ENCODE measurements around the gene PDE10A.

The PDE10A gene

DNA sequence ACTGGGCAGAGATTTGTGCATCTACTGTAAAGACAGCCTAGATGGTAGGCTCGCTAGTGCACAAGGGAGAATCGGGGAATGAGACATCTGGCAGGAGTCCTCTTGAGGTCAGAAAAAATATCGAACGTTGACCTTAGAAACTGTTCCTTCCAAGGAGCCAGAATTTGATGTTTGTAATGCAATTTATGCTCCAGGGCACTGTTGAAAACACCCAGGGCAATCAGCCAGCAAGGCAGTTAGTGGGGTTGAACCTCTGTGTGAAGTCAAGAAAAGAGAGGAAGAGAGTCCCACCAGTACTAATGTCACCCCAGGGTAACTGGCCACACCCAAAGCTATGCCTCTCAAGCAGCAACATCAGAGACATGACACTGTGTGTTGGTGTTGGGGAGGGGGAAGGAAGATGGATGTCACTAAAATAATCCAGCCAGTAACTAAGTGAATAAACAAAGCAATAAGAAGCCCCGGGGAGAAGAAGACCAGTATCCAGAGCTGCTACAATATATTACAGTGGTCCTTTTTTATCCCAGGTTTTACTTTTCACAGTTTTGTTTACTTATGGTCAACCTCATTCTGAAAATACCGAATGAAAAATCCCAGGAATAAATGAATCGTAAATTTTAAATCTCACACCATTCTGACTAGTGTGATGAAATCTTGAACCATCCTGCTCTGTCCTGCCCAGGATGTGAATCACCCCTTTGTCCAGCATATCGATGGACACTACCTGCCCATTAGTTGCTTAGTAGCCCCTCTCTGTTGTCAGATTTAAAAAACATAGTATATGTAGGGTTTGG is 32.9 kb upstream of the PDE10A start:
- no peaks in the 10 kb centered on the region for H3K27me3 ChIP-seq (ENCODE audit: insufficient read depth, low read length)
- no peak overlapping the region for H2AFZ ChIP-seq (ENCODE audit: low read length, unreplicated experiment)

DNA sequence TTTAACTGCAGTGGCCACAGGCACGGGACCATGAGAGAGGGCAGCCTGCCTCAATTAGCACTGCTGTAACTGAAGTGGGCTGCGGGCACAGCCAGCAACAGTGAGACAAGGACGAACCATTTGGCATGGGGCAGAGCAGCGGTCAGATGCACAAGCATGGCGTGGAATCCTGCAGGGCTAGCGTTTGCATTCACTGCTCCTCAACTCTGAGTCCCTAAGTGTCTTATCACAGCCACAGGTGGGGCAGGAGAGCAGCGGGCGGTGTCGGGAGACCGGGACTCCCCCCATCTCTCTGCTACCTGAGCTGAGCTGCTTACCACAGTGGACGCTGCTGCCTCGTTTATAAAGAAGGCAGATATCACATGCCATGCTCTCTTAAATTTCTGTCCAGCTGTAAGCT is 31.3 kb upstream of the PDE10A start:
- Histone ChIP-seq H3K36me3 (ENCODE audit: insufficient read depth, low read length) (no peaks in the 10 kb centered on the region), H2AFZ (ENCODE audit: low read length, unreplicated experiment) (no peak overlapping the region), H3K4me3 (ENCODE audit: low read depth, low read length) (no peak overlapping the region), H3K4me1 (ENCODE audit: control insufficient read depth, insufficient read depth, low read length, unreplicated experiment) (no peaks in the 10 kb centered on the region), H3K27ac (ENCODE audit: low read depth, low read length) (no peak overlapping the region), H3K27me3 (ENCODE audit: insufficient read depth, low read length) (no peaks in the 10 kb centered on the region), H3K79me2 (ENCODE audit: control insufficient read depth, insufficient read depth, low read length, unreplicated experiment) (no peaks in the 10 kb centered on the region)

More for the DNA sequence above, 32.9 kb upstream of the PDE10A start:
- Histone ChIP-seq H3K36me3 (ENCODE audit: insufficient read depth, low read length) (no peaks in the 10 kb centered on the region), H3K79me2 (ENCODE audit: control insufficient read depth, insufficient read depth, low read length, unreplicated experiment) (no peaks in the 10 kb centered on the region), H3K4me1 (ENCODE audit: control insufficient read depth, insufficient read depth, low read length, unreplicated experiment) (no peaks in the 10 kb centered on the region), H3K27ac (ENCODE audit: low read depth, low read length) (no peak overlapping the region), H3K4me3 (ENCODE audit: low read depth, low read length) (no peak overlapping the region)

DNA sequence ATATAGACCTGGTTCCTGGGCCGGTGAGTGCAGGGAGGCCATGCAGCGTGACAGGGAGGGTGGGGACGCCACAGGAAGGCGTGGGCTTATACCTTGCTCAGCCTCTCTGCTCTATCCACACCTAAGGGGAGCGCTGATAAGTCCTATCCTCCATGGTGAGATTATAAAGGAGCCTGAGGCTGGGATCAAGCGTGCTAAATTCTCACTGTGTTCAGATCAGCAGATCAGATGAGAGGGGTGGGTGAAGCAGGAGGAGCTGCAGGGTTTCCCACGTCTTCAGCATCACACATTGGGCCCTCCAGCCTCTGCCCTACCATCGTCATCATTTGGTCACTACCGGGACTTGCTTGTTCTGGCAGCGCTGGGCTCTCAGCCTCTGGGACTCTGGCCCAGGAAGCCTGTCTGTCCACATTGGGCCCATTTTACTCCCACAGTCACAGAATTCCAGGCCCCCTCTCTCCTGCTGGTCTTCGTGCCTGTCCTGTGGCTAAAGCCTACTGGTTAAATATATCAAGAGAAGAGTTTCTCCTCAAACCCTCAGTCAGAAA is 29.1 kb upstream of the PDE10A start:
- Histone ChIP-seq H3K27ac (ENCODE audit: low read depth, low read length) (no peak overlapping the region), H3K4me1 (ENCODE audit: control insufficient read depth, insufficient read depth, low read length, unreplicated experiment) (no peaks in the 10 kb centered on the region), H3K79me2 (ENCODE audit: control insufficient read depth, insufficient read depth, low read length, unreplicated experiment) (no peaks in the 10 kb centered on the region), H3K27me3 (ENCODE audit: insufficient read depth, low read length) (no peaks in the 10 kb centered on the region), H3K4me3 (ENCODE audit: low read depth, low read length) (no peak overlapping the region), H3K36me3 (ENCODE audit: insufficient read depth, low read length) (no peaks in the 10 kb centered on the region), H2AFZ (ENCODE audit: low read length, unreplicated experiment) (no peak overlapping the region)

DNA sequence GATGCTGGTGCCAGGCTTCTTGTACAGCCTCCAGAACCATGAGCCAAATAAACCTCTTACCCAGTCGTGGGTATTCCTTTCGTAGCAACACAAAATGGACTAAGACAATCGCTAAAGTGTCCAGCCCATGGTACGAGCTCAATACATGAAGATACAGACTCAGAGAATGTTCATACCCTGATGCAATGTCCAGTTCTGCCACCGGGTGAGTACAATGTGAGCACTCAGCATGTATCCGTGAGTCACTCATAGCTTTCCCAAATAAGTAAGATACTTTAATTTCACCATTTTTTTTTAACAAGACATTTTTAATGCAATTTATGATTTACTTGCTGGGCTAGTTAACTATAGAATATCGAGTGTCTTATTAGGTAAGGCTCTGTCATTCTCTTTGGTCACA is 26.7 kb upstream of the PDE10A start:
- Histone ChIP-seq H3K27me3 (ENCODE audit: insufficient read depth, low read length) (no peaks in the 10 kb centered on the region), H2AFZ (ENCODE audit: low read length, unreplicated experiment) (no peak overlapping the region), H3K27ac (ENCODE audit: low read depth, low read length) (no peak overlapping the region), H3K79me2 (ENCODE audit: control insufficient read depth, insufficient read depth, low read length, unreplicated experiment) (no peaks in the 10 kb centered on the region), H3K4me1 (ENCODE audit: control insufficient read depth, insufficient read depth, low read length, unreplicated experiment) (no peaks in the 10 kb centered on the region), H3K36me3 (ENCODE audit: insufficient read depth, low read length) (no peaks in the 10 kb centered on the region), H3K4me3 (ENCODE audit: low read depth, low read length) (no peak overlapping the region)

DNA sequence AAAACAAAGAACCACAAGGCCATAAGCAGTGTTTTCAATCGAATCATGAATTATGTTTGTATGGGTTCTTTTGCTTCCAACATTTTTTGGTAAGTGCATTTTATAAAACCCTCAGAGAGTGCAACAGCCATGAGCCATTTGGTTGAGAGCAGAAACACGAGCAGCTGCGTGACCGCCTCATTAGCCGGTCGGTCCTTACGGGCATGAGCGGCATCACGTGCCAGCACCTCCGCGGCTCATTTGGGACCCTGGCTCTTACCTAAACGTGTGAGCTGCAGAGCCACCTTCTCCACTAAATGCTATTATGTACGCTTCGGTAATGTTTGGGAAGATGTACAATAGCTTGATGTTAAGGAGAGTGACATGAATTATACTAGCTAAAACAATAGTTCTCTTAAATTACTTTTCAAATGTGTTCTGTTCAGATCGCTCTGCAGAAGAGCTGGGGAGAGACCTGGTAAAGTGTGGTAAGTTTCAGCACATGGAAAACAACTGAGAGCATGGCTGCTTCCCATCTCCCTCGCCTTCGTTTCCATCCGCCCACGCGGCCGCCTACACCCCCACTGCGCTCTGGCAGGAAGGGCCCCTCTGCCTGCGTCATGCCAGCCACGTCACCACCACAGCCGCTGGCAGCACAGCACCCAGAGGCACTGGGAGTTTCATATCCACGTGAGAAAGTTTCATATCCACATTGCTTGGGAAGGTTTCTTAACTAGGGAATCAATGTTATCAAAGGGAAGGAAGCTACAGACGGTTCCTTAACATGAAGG is 23.7 kb upstream of the PDE10A start:
- H3K27ac ChIP-seq (ENCODE audit: low read depth, low read length): no peak overlapping the region
- no peak overlapping the region for H3K4me3 ChIP-seq (ENCODE audit: low read depth, low read length)
- no peaks in the 10 kb centered on the region for H3K4me1 ChIP-seq (ENCODE audit: control insufficient read depth, insufficient read depth, low read length, unreplicated experiment)
- H2AFZ ChIP-seq (ENCODE audit: low read length, unreplicated experiment): no peak overlapping the region
- H3K36me3 ChIP-seq (ENCODE audit: insufficient read depth, low read length): no peaks in the 10 kb centered on the region
- H3K27me3 ChIP-seq (ENCODE audit: insufficient read depth, low read length): no peaks in the 10 kb centered on the region
- no peaks in the 10 kb centered on the region for H3K79me2 ChIP-seq (ENCODE audit: control insufficient read depth, insufficient read depth, low read length, unreplicated experiment)

DNA sequence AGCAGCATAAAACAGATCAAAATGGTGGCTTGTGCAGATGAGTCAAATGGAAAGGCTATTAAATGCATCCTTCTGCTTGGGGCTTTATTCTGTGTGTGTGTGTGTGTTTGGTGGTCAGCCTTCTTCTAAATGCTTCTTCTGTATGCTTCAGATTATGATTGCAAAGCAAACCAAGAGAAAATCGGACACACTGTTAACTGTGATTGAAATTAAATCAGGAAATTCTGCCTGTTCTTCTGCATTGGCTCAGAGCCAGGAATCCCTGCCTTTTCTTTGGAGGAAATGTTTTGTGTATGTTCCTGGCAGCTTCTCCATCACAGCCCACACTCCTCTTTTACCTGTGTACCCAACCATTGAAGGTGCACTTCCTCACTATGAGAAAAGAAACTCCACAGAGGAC is 22.3 kb upstream of the PDE10A start:
- Histone ChIP-seq H2AFZ (ENCODE audit: low read length, unreplicated experiment) (no peak overlapping the region), H3K4me3 (ENCODE audit: low read depth, low read length) (no peak overlapping the region), H3K4me1 (ENCODE audit: control insufficient read depth, insufficient read depth, low read length, unreplicated experiment) (no peaks in the 10 kb centered on the region), H3K79me2 (ENCODE audit: control insufficient read depth, insufficient read depth, low read length, unreplicated experiment) (no peaks in the 10 kb centered on the region), H3K36me3 (ENCODE audit: insufficient read depth, low read length) (no peaks in the 10 kb centered on the region), H3K27ac (ENCODE audit: low read depth, low read length) (no peak overlapping the region), H3K27me3 (ENCODE audit: insufficient read depth, low read length) (no peaks in the 10 kb centered on the region)

DNA sequence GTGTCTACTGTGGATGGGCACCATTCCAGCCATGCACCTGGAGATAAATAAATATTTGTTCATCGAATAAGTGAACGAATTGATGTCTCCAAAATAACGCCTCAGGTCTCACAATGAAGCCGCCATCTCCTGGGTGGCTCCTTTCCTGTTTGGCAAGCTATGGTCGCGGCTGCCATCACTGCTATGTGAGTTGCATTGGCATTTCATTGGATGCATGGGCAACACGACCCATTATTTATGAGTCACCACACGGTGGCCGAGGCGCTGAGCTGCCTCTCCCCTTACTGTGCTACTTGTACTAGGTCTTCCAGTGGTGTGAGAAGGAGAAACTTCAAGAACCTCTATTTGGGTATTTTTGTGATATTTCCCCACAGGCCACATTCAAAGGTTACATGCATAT is 21.3 kb upstream of the PDE10A start:
- Histone ChIP-seq H3K4me3 (ENCODE audit: low read depth, low read length) (no peak overlapping the region), H3K27me3 (ENCODE audit: insufficient read depth, low read length) (no peaks in the 10 kb centered on the region), H3K27ac (ENCODE audit: low read depth, low read length) (no peak overlapping the region), H3K36me3 (ENCODE audit: insufficient read depth, low read length) (no peaks in the 10 kb centered on the region), H3K79me2 (ENCODE audit: control insufficient read depth, insufficient read depth, low read length, unreplicated experiment) (no peaks in the 10 kb centered on the region), H2AFZ (ENCODE audit: low read length, unreplicated experiment) (no peak overlapping the region), H3K4me1 (ENCODE audit: control insufficient read depth, insufficient read depth, low read length, unreplicated experiment) (no peaks in the 10 kb centered on the region)

DNA sequence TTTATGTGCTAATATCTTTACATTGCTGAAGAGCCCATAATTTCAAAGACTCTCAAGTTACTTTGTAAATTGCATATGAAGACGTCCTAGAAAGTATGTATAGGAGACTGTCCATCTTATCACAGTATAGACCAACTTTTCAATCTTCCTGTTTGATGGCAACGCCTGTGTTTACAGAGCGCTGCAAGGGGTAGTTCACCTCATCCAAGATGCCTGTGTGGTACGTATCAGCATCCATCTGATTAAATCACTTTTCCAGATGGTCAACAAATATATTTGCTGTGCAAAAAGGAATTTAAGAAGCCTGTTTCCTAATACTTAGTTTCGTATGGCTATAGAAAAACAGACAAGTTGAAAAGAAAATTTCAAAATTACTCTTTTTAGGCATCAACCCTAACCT is 17.9 kb upstream of the PDE10A start:
- H3K4me1 ChIP-seq (ENCODE audit: control insufficient read depth, insufficient read depth, low read length, unreplicated experiment): peaks cover 11% of the 10 kb centered on the region
- no peak overlapping the region for H2AFZ ChIP-seq (ENCODE audit: low read length, unreplicated experiment)
- H3K36me3 ChIP-seq (ENCODE audit: insufficient read depth, low read length): no peaks in the 10 kb centered on the region
- no peaks in the 10 kb centered on the region for H3K27me3 ChIP-seq (ENCODE audit: insufficient read depth, low read length)
- H3K4me3 ChIP-seq (ENCODE audit: low read depth, low read length): no peak overlapping the region
- H3K79me2 ChIP-seq (ENCODE audit: control insufficient read depth, insufficient read depth, low read length, unreplicated experiment): no peaks in the 10 kb centered on the region
- H3K27ac ChIP-seq (ENCODE audit: low read depth, low read length): no peak overlapping the region

DNA sequence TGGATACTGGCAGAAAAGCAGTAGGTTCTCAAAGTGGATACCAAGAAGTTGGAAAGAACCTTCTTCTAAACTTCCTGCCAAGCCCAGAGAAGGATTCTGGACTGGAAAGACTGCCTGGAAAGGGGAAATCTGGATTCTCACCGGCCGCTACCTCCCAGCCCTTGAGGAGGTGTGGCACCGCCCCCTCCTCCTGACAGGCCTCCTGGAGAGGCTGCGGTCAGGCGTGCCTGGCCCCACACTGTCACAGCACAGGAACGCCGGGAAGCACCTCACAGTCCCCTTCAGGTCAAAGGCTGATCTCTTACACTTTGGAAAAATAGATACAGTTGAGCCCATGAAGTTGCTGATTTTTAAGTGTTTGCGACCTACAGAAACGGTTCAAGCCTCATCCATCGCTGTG is 16.3 kb upstream of the PDE10A start:
- no peak overlapping the region for H2AFZ ChIP-seq (ENCODE audit: low read length, unreplicated experiment)
- H3K79me2 ChIP-seq (ENCODE audit: control insufficient read depth, insufficient read depth, low read length, unreplicated experiment): no peaks in the 10 kb centered on the region
- H3K4me3 ChIP-seq (ENCODE audit: low read depth, low read length): no peak overlapping the region
- H3K27ac ChIP-seq (ENCODE audit: low read depth, low read length): no peak overlapping the region
- H3K27me3 ChIP-seq (ENCODE audit: insufficient read depth, low read length): no peaks in the 10 kb centered on the region
- H3K4me1 ChIP-seq (ENCODE audit: control insufficient read depth, insufficient read depth, low read length, unreplicated experiment): peaks cover 11% of the 10 kb centered on the region
- H3K36me3 ChIP-seq (ENCODE audit: insufficient read depth, low read length): no peaks in the 10 kb centered on the region

DNA sequence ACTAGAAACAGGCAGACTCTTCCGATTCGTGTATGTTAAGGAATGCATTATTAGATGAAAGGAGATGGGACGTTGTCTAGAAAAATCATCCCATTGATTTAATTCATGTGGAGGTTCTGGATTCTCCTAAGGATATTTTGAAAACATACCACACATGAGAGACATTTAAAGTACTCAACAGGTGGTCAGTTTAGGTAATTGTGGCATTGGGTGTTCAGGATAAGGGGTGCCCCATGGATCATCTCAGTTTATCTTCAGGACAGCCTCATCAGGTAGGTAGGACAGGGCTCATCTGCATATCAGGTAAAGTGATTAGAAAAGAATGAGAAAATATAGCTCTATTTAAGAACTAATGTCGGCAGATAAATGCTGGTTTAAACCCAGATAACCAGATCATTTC is 15.9 kb upstream of the PDE10A start:
- Histone ChIP-seq H3K36me3 (ENCODE audit: insufficient read depth, low read length) (no peaks in the 10 kb centered on the region), H3K4me1 (ENCODE audit: control insufficient read depth, insufficient read depth, low read length, unreplicated experiment) (peaks cover 11% of the 10 kb centered on the region), H3K27ac (ENCODE audit: low read depth, low read length) (no peak overlapping the region), H3K27me3 (ENCODE audit: insufficient read depth, low read length) (no peaks in the 10 kb centered on the region), H3K79me2 (ENCODE audit: control insufficient read depth, insufficient read depth, low read length, unreplicated experiment) (no peaks in the 10 kb centered on the region), H2AFZ (ENCODE audit: low read length, unreplicated experiment) (no peak overlapping the region), H3K4me3 (ENCODE audit: low read depth, low read length) (no peak overlapping the region)

DNA sequence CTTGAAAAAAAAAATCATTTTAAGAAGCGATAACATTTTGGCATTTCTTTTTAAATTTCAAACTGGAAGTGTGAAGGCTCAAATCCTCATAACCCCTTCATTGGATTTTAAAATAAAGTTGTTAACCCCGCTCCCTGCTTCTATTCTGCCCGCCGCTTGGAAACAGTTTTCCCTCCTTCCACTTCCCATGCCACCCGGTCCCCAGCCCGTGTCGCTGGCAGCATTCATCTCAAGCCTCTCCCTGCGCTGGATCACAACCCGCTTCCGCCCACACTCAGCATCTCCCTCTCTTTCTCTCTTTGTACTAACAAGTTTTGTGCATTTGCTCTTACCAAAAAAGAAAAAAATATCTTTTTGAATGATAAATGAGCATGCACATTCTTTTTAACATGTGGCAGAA is 15.4 kb upstream of the PDE10A start:
- no peak overlapping the region for H3K27ac ChIP-seq (ENCODE audit: low read depth, low read length)
- H3K27me3 ChIP-seq (ENCODE audit: insufficient read depth, low read length): no peaks in the 10 kb centered on the region
- H3K4me3 ChIP-seq (ENCODE audit: low read depth, low read length): no peak overlapping the region
- peaks cover 11% of the 10 kb centered on the region for H3K4me1 ChIP-seq (ENCODE audit: control insufficient read depth, insufficient read depth, low read length, unreplicated experiment)
- H3K79me2 ChIP-seq (ENCODE audit: control insufficient read depth, insufficient read depth, low read length, unreplicated experiment): no peaks in the 10 kb centered on the region
- H2AFZ ChIP-seq (ENCODE audit: low read length, unreplicated experiment): no peak overlapping the region
- H3K36me3 ChIP-seq (ENCODE audit: insufficient read depth, low read length): no peaks in the 10 kb centered on the region

Measured in ACC112 (cell line).